ENCODE results near the gene CSN1S1. TPM values are rescaled to one million over a fixed set of nuclear protein-coding genes. Genes with fewer than 3 reads are reported as not detected.

Gene CSN1S1
- total RNA-seq, 1 experiment from 2014 or later: not detected

DNA sequence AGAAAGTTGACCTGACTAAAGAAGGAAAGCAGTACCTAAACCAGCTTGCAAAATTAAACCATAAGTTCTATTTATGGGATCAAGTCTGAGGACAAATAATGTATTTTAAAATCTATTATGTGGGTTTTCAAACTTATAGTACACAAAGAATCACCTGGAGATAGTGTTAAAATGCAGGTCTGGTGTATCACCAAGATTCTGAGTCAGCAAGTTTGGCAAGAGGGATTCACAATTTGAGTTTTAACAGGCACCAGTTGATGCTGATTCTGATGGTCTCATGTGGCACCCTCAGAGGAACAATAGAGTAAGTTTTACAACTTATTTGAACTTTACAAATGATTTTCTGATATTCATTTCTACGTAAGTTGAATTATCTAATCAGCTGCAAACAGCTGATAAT is 55.8 kb downstream of the CSN1S1 start:
- Histone ChIP-seq H3K4me3 (ENCODE audit: low read depth, low read length) (no peak overlapping the region), H3K4me1 (peaks cover 50% of the 10 kb centered on the region), H3K27me3 (replicated peaks; ENCODE audit: control insufficient read depth, insufficient read depth, low read length) (no peaks in the 10 kb centered on the region), H3K36me3 (ENCODE audit: control insufficient read depth, insufficient read depth, low read length) (no peaks in the 10 kb centered on the region), H3K9me3 (no peaks in the 10 kb centered on the region)
- TF ChIP-seq, protein P1, sequence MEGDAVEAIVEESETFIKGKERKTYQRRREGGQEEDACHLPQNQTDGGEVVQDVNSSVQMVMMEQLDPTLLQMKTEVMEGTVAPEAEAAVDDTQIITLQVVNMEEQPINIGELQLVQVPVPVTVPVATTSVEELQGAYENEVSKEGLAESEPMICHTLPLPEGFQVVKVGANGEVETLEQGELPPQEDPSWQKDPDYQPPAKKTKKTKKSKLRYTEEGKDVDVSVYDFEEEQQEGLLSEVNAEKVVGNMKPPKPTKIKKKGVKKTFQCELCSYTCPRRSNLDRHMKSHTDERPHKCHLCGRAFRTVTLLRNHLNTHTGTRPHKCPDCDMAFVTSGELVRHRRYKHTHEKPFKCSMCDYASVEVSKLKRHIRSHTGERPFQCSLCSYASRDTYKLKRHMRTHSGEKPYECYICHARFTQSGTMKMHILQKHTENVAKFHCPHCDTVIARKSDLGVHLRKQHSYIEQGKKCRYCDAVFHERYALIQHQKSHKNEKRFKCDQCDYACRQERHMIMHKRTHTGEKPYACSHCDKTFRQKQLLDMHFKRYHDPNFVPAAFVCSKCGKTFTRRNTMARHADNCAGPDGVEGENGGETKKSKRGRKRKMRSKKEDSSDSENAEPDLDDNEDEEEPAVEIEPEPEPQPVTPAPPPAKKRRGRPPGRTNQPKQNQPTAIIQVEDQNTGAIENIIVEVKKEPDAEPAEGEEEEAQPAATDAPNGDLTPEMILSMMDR (IDR thresholded peaks at IDR 0.05; ENCODE audit: insufficient read depth in 1 of 2, low read depth in 1 of 2, low read length in 1 of 2, severe bottlenecking in 1 of 2, unreplicated experiment in 1 of 2): no peak
- Mint-ChIP-seq H3K27ac (ENCODE audit: unreplicated experiment) (no peak overlapping the region), H3K4me1 (ENCODE audit: low read depth, unreplicated experiment) (peaks cover 27% of the 10 kb centered on the region), H3K36me3 (ENCODE audit: insufficient read depth, unreplicated experiment) (no peaks in the 10 kb centered on the region), H3K9me3 (ENCODE audit: unreplicated experiment) (no peaks in the 10 kb centered on the region), H3K4me3 (ENCODE audit: unreplicated experiment) (no peak overlapping the region), H3K27me3 (ENCODE audit: insufficient read depth, unreplicated experiment) (no peaks in the 10 kb centered on the region)
- DNase-seq: no peak
- intact Hi-C loops (cut with micrococcal nuclease; ENCODE audit: unreplicated experiment): no loop called here
- ChIA-PET CTCF (no interaction called here), POLR2A (no interaction called here)
- no TSS peak for BruUV-seq (replicated peaks)

DNA sequence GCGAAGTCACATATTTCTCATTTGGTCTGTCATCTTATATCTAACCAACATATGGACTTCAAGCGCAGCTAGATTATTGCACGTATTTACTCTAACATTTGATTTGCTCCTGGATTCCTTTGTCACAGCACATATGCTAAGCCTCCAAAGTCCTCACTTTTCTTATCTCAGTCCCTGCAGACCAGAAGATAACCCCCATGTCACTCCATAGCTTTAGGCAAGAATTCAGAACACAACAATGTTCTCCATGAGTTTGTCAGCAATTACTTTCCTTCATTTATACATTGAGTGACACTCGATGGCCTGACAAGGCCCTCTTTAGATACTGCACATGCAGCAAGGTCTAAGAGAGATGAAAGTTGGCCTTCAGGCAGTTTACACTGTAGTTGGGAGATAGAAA is 60.1 kb downstream of the CSN1S1 start:
- H3K4me3 ChIP-seq (ENCODE audit: low read depth, low read length): no peak overlapping the region
- Mint-ChIP-seq H3K27ac (ENCODE audit: unreplicated experiment) (peak overlapping the region; percentile 48), H3K4me1 (ENCODE audit: low read depth, unreplicated experiment) (peaks cover 19% of the 10 kb centered on the region), H3K9me3 (ENCODE audit: unreplicated experiment) (peaks cover 16% of the 10 kb centered on the region), H3K36me3 (ENCODE audit: insufficient read depth, unreplicated experiment) (no peaks in the 10 kb centered on the region), H3K27me3 (ENCODE audit: insufficient read depth, unreplicated experiment) (no peaks in the 10 kb centered on the region), H3K4me3 (ENCODE audit: unreplicated experiment) (peak overlapping the region; percentile 40)
- no peaks in the 10 kb centered on the region for H3K9me3 ChIP-seq
- TF ChIP-seq, protein P1 (IDR thresholded peaks at IDR 0.05; ENCODE audit: insufficient read depth in 1 of 2, low read depth in 1 of 2, low read length in 1 of 2, severe bottlenecking in 1 of 2, unreplicated experiment in 1 of 2): no peak
- peak; percentile 66 to 69 for DNase-seq
- peaks cover 30% of the 10 kb centered on the region for H3K4me1 ChIP-seq
- no TSS peak for BruUV-seq (replicated peaks)
- intact Hi-C loops (cut with micrococcal nuclease; ENCODE audit: unreplicated experiment): loop anchor here (1.0 to 2.0 kb wide), 5 partner anchors 8 to 278 kb away; no protein-coding TSS in a partner anchor
- CTCF ChIA-PET: interaction anchor here (0.9 kb wide), 1 partner anchor 193 kb away, joined by 3 read pairs; no protein-coding TSS in a partner anchor
- no peaks in the 10 kb centered on the region for H3K36me3 ChIP-seq (ENCODE audit: control insufficient read depth, insufficient read depth, low read length)
- no peaks in the 10 kb centered on the region for H3K27me3 ChIP-seq (replicated peaks; ENCODE audit: control insufficient read depth, insufficient read depth, low read length)
- POLR2A ChIA-PET: no interaction called here

DNA sequence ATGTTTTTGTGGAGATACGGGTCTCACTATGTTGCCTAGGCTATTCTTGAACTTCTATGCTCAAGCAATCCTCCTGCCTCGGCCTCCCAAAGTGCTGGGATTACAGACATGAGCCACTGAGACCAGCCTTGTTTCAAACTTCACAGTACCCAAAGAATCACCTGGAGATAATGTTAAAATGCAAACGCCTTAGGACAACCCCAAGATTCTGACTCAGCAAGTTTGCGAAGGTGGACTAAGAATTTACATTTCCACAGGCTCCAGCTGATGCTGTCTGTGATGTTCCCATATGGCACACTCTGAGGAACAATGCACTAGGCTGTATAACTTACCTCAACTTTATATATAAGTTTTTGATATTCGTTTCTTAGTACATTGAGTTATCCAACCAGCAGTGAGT is 63.9 kb downstream of the CSN1S1 start:
- H3K4me3 ChIP-seq (ENCODE audit: low read depth, low read length): no peak overlapping the region
- H3K36me3 ChIP-seq (ENCODE audit: control insufficient read depth, insufficient read depth, low read length): no peaks in the 10 kb centered on the region
- no peak overlapping the region for H3K4me3 Mint-ChIP-seq (ENCODE audit: unreplicated experiment)
- no peaks in the 10 kb centered on the region for H3K36me3 Mint-ChIP-seq (ENCODE audit: insufficient read depth, unreplicated experiment)
- H3K9me3 Mint-ChIP-seq (ENCODE audit: unreplicated experiment): peaks cover 26% of the 10 kb centered on the region
- H3K27me3 ChIP-seq (replicated peaks; ENCODE audit: control insufficient read depth, insufficient read depth, low read length): no peaks in the 10 kb centered on the region
- no peaks in the 10 kb centered on the region for H3K27me3 Mint-ChIP-seq (ENCODE audit: insufficient read depth, unreplicated experiment)
- TF ChIP-seq, protein P1 (IDR thresholded peaks at IDR 0.05; ENCODE audit: insufficient read depth in 1 of 2, low read depth in 1 of 2, low read length in 1 of 2, severe bottlenecking in 1 of 2, unreplicated experiment in 1 of 2): no peak
- peaks cover 24% of the 10 kb centered on the region for H3K4me1 ChIP-seq
- BruUV-seq (replicated peaks): no TSS peak
- intact Hi-C loops (cut with micrococcal nuclease; ENCODE audit: unreplicated experiment): no loop called here
- no peak for DNase-seq
- ChIA-PET CTCF (no interaction called here), POLR2A (no interaction called here)
- H3K9me3 ChIP-seq: no peaks in the 10 kb centered on the region
- no peak overlapping the region for H3K27ac Mint-ChIP-seq (ENCODE audit: unreplicated experiment)
- H3K4me1 Mint-ChIP-seq (ENCODE audit: low read depth, unreplicated experiment): peaks cover 19% of the 10 kb centered on the region
